NCI-H1436 treated with DMSO at 0.1 percent for 48 hours (cell line): ENCODE measurements around the gene RAD51AP1.
"Not testable (repeated sequence)": the region's sequence is repeated elsewhere in the genome, so short reads cannot be mapped to it uniquely, and the experiment has no call there.

Experiments
- DNase-seq: peaks from one replicate; lab custom pipeline; 2025; lab: John Stamatoyannopoulos, UW

The RAD51AP1 gene, protein sequence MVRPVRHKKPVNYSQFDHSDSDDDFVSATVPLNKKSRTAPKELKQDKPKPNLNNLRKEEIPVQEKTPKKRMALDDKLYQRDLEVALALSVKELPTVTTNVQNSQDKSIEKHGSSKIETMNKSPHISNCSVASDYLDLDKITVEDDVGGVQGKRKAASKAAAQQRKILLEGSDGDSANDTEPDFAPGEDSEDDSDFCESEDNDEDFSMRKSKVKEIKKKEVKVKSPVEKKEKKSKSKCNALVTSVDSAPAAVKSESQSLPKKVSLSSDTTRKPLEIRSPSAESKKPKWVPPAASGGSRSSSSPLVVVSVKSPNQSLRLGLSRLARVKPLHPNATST

DNA sequence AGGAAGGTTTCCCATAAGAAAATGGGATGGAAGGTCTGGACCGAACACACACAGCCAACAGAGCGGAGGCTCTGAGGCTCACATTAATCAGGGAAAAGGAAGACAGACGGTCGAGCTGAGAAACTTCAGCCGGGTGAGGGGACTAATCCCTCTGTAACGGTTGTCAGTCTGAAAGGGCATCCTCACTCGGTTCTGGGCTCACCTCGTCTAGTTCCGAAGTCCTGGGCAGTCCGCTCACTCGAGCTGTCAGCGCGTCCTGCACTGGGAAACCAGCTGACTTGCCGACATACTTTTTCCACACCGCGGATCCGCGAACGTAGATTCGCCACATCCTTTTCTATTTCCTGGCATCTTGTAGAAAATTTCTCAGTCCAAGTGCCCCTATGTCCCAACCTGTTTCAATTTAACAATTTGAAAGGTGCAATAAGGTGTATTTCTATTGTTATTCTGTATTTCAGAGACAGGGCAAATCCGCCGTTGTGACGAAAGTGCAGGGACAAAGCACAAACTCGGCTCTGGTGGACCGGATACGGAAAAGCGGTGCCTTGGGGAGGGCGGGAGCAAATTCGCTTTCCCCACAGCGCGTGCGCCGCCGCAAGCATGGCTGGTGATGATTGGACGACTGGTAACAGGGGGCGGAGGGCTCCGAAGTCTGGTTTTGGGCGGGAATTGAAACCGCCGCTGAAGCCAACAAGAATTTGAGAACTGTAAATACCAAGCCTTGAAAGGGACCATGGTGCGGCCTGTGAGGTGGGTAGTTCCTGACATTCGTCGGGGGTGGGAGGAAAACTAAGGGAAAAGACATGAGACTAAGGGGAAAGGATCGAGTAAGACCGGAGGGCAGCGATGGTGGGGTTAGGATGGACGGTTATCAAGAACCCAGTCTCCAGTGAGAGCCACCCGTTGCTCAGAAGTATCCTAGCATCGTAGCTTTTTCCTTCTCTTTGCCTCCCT, at the start of gene RAD51AP1:
RAD51AP1 (plus strand) TSS at position 684 of the 954 bp plus-strand sequence; CDS start at position 734, 50 bp downstream.
- DNase-seq: peak; percentile 77

DNA sequence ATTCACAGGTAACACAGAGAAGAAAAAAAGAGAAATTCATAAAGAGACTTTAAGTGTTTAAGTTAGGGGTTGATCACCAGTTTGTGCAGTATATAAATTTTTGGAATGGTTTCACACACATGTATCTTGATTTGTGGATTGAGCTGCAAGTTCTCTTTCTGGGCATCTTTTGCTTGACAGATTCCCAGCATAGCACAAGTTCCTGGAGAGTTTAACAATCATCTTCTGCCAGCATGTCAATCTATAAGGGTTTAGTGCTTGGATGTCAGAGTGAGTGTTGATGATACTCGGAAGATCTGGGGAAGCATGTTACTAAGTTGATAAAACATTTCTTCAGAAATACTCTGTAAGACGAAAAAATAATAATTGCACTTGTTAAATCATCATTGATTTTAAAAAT, 49.1 kb upstream of the RAD51AP1 start:
- no peak for DNase-seq

DNA sequence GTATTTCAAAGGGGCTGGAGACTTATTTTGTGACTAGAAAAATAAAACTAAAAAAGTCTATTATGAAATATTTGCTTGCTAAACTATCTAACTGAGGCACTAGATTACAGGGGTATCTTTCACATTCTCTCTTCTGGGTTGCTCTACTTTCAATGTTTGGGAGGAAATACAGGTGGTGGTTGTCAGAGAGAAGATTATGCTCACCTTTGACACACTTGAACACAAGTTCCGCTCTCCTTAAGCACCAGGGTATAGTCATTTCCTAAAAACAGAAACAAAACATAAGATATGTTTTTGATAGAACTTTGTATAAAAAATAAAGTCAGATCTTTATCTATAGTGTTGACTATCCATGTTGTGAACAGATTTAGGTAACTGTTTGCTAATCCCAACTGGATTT, 47.7 kb upstream of the RAD51AP1 start:
- no peak for DNase-seq

DNA sequence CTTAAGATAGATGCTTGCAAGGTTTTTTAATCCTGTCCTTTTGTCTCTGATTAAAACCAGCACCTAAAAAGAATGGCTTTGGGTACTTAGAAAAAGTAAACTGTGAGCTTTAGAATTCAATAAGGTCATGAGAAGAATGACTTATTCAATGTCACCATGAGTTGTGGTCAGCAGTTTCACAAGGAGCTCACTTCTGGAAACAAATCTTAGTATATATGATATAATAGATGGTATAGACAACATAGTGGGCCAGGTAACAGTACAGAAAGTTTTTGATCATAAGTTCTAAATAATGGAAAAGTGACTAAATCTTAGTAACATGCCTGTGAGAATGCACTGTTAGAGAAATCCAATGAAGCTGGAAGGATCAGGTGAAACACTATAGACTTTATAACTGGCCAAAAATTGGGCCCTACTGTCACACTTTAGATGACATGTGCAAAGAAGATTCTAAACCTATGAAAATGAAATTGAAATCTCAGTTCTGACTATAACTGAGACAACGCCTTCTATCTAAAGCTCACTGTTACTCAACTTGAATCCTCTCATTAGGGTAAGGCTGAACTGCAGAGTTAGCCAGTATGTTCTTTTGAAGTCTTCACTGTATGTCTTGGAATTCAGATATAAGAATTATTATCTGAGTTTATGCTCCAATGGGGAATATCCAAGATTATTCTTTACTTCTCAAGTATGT, 42.4 kb upstream of the RAD51AP1 start:
- no peak for DNase-seq

DNA sequence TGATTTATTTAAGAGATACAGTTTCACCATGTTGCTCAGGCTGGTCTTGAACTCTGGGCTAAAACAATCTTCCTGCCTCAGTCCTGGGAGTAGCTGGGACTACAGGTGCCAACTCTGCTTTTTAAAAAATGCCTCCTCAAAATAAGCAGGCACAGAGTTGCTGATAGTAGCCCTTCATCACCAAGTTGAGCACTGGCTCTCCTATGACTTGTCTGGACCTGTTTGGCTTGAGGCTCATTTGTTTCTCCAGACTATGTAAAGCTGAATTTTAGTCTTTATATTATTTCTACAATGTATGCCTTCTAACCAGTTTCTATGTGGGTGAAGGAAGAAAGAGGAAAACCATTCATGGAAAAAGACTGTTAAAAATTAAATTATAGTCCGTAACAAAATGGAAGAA, 39.5 kb upstream of the RAD51AP1 start:
- no peak for DNase-seq

DNA sequence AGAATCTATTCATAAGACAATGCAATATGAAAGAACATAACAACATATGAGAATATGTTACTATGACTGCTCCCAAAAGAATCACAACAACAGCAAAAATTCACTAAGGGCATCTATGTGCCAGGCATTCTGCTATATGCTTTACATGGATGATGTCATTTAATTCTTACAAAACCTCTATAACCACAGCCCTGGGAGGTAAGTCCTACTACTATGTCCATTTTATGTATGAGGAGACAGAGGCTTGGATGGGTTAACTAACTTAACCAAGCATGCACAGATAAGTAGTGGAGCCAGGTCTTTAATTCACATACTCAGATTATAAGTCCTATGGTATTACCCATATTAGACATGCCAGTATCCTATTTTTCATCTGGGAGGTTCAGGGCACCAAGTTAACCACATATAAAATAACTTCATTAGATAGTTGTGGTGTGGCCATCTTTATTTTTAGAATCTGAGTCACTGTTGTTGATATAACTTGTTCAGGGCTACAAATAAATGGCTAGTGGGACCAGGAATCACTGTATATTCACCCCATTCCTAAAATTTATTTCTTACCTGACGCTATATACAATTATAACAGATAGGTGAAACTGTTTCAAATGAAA, 33.2 kb upstream of the RAD51AP1 start:
- DNase-seq: no peak

DNA sequence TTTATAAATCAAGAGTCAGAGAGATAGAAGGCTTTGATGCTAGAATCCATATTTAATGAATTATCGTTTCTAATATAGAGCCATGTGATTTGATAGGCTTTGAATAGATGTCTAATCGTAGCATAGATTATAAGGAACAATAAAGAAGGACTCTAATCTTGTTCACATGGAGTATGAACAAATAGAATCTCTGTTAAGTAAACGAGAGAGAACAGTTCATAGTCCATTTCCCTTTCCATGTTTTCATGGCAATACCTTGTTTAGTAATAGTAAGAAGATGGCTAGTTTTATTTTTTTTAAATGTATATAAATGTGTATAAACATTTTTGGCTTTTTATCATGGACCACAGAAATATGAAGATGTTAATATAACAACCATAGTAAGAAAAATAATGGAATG, 32.3 kb upstream of the RAD51AP1 start:
- no peak for DNase-seq

DNA sequence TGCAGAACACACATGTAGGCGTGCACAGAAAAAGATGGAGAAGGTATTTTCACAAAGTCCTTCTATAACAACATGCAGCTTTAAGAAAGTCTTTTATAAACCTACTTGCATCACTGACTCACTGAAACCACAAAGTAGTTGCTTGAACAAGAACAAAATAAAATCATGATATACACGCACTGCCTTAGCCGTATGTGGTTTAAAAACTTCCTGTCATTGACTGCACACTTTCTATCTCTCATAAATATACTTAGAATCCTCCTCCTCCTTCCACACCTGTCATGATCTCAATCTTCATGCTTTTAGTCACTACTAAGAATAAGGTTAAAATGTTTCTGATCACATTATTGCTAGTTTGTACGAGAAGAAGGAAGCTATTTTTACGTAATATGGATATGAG, 31.8 kb upstream of the RAD51AP1 start:
- no peak for DNase-seq

DNA sequence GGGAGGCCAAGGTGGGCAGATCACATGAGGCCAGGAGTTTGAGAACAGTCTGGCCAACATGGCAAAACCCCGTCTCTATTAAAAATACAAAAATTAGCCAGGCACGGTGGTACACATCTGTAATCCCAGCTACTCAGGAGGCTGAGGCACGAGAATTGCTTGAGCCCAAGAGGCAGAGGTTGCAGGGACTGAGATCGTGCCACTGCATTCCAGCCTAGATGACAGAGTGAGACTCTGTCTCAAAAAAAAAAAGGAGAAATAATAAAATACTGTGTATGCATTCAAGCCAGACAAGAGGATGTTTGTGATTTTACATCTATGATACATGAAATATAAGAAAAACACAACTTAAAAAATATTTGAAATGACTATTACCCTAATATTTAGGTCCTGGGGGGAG, 30.2 kb upstream of the RAD51AP1 start:
- not testable (repeated sequence) for DNase-seq

DNA sequence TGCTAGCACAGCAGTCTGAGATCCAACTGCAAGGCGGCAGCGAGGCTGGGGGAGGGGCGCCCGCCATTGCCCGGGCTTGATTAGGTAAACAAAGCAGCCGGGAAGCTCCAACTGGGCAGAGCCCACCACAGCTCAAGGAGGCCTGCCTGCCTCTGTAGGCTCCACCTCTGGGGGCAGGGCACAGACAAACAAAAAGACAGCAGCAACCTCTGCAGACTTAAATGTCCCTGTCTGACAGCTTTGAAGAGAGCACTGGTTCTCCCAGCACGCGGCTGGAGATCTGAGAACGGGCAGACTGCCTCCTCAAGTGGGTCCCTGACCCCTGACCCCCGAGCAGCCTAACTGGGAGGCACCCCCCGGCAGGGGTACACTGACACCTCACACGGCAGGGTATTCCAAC, 29.4 kb upstream of the RAD51AP1 start:
- not testable (repeated sequence) for DNase-seq

DNA sequence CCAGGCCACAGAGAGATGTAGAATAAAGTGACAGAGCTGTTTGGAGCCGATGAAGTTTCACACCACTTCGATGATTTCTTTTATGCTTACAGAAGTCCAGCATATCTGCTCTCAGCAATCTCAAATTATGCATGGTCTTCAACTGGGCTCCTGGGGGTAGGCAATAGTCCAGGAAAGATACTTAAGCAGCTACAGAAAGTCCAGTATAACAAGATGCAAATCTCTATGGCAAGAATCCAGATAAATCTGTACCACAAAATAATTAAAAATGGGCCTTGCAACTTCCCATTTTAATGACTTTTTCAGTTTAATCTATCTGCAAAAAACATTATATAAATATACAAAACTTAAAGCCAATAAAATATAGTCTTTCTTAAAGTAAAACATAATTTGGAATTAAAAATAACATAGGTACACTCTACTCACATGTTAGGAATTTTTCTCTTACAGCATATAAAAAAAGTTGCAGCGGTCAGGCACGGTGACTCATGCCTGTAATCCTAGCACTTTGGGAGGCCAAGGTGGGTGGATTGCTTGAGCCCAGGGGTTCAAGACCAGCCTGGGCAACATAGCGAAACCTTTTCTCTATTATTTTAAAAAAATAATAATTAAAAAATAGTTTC, 20.5 kb upstream of the RAD51AP1 start:
- DNase-seq: no peak

DNA sequence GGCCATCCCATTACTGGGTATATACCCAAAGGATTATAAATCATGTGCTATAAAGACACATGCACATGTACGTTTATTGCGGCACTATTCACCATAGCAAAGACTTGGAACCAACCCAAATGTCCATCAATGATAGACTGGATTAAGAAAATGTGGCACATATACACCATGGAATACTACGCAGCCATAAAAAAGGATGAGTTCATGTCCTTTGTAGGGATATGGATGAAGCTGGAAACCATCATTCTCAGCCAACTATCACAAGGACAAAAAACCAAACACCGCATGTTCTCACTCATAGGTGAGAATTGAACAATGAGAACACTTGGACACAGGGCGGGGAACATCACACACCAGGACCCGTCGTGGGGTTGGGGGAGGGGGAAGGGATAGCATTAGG, 15.2 kb upstream of the RAD51AP1 start:
- DNase-seq: not testable (repeated sequence)

DNA sequence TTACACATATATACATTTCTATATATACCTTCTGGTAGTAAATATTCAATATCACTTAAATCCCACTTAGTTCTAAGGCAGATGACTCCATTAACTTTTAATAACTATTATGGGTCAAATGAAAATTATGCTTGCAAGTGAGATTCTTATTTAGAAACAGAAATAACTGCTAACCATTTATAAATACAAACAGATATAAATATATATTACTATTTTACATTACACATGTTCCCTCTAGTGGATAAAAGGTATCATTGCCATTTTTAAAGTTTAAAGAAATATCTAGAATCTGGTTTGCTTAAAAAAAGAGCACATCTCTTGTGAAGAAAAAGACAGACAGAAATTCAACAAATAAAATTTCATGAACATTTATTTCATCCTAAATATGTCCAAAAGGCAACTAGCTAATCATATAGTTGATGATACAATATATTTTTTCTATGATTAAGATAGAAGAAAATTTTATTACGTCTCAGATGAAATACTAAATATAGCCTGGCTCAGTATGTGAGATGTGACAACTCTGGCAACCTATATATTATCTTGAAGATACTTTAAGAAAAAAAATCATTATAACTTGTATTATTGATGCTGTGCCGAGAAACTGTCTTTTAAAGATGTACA, 11.7 kb upstream of the RAD51AP1 start:
- DNase-seq: no peak

DNA sequence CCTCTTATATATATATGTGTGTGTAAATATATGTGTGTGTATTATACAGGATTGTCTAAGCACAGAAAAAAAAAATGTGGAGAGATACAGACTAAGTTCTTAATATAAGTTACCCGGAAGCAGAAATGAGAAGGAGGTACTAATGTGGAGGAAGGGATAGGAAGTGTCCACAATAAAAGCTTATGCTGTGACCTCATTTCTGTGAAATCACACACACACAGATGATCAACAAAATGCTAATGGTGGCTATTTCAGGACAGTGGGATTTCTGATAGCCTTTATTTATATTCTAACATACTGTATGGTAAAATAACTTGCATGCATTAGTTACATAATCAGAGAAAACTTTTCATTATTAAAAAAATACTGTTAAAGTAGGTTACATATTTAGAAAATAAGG, 8.5 kb upstream of the RAD51AP1 start:
- no peak for DNase-seq

DNA sequence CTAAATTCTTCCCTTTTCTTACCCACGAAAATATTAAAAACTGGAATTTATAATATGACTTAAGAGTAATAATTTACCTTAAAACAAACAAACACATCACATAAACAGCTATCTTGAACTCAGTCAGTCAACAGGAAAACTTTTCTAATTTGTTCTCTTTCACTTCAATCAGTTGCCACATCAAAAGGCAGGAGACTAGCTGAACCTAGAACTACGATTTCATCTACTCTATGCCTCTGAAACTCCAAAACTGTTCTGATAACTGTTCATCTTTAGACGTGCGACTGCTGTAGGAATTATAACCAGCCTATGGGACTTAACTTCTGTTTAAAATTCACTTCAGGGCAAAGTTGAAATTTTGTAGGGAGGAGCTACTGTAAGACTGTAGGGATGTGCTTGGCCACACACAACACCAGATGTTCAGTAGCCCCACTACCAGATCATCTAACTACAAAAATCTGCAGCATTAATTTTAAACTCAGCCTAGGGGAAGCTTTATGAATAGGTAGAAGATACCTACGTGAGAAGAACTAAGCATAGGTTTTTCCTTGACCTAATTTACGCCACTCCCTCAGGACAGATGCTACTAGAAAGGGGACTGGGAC, 7.6 kb upstream of the RAD51AP1 start:
- no peak for DNase-seq

DNA sequence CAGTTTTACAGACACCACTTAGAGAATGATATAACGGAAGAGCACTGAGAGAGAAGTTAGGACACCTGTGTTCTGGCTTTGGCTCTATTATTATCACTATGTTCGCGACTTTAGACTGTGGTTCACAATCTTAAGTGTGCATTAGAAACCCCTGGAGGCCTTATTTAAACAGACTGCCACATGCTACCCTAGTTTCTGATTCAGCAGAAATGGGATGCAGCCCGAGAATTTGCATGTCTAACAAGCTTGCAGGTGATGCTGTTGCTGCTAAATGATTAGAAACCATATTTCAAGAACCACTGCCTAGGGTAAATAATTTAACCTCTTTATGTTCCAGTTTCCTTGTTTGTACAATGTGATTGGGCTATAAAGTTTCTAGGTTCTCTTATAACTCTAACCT, 3.6 kb upstream of the RAD51AP1 start:
- DNase-seq: no peak

DNA sequence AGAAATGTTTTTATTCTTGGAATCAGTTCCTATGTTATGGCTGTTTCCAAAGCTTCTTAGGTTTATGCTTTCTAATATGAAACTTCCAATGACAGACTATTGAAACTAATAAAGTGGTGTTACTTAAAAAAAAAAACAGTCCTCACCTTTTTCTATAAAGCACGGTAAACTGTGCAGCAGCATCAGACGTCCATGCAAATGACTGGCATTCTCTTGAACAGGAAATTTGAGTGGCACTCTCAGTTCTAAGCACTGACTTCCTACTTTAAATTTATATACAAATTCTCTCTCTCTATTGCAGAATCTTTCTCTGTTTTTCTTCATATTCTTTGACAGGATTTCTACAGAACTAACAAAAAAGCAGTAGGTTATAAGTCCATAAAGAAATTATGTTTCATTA, 2.8 kb upstream of the RAD51AP1 start:
- no peak for DNase-seq

DNA sequence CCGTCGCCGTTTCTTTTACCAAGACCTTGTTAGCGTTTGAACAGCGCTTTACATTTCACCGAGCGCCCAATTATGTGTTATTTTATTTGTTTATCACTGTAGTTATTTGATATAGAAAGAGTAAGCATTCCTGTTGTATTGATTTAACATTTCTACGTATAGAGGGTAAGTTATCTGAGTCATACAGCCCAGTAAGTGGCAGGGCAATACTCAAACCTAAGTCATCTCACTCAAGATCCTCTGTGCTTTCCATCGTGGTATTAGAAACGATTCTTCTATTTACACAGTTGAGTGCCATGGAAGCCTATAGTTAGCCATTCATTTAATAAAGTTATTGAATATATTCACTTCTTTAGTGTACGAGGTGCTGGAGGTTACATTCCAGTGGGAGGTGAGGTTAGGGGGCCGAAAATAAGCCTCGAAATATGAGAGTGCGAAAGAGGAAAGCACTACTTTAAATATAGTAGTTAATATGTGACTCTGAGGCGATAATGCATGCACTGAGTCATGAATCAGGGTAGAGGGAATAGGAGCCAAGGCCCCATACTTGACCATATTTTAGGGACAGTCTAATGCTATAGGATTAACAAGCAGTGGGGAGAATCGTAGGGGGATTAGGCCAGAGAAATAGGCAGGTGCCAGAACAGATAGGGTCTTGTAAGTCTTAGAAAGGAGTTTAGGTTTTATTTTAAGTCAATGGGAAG, 629 bp downstream of the RAD51AP1 start:
- no peak for DNase-seq

DNA sequence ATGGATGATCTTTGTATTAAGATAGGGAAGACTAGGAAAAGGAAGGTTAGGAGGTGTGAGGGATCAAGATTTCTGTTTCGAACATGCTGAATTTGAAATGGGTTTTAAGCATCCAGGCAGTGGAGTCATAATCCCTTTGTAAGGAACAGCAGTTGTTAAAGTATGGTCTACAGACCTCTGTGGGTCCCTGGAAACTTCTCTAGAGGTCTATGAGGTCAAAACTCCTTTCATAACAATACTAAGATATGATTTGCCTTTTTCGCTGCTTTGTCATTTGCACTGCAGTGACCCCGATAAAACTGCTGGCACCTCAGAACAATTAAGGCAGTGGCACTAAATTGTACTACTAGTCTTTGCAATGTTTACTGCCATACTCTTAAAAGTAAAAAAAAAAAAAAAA, 1.5 kb downstream of the RAD51AP1 start:
- no peak for DNase-seq

DNA sequence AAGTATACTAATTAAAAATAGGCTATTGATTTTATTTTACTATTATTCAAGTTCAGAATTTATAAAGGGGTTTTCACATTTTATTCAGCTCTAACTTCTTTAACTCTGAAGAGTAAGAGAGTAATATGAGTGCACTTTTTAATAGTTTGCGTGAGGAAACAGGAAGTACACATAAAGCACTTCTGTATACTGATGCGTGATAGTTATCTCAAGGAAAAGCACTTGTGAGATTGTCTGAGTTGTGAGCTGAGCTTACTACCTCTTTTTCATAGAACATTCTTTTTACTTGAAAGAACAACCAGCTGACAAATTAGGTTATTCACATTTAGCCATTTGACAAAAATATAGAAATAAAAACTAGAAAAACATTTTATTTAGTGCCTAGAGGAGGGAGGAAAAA, 1.9 kb downstream of the RAD51AP1 start:
- DNase-seq: no peak
